GM20000 (cell line): ENCODE measurements around the gene IPO4.
"Not testable (repeated sequence)": the region's sequence is repeated elsewhere in the genome, so short reads cannot be mapped to it uniquely, and the experiment has no call there.

ENCODE experiments used
- DNase-seq: peaks from one replicate; pipeline ENCODE4 v3.0.0; 2012; ENCODE audit warnings: low spot score
- TF ChIP-seq, protein P1 (sequence below): IDR thresholded peaks from 2 replicates; pipeline ENCODE4 v1.5.1; 2012; ENCODE audit warnings: mild to moderate bottlenecking, control low read depth; ENCODE audit errors: extremely low read depth, missing control alignments

IPO4 gene

DNA sequence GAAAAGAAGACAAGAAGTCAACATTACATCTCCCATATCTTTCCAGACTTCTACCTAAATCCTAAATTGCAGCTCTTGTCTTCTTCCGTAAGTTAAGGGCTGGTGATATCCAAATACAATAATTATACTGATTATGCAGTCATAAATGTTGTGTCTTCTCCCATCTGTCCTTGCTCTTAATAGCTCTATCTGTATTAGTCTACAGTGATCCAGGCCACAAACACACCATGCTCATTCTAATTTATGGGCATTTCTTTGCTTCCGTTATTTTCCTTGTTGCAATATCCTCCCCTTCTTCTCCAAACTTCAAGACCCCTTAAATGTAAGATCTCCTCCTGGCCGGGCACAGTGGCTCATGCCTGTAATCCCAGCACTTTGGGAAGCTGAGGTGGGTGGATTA lies 30.9 kb upstream of the IPO4 start:
- no peak for DNase-seq
- TF ChIP-seq, protein P1, sequence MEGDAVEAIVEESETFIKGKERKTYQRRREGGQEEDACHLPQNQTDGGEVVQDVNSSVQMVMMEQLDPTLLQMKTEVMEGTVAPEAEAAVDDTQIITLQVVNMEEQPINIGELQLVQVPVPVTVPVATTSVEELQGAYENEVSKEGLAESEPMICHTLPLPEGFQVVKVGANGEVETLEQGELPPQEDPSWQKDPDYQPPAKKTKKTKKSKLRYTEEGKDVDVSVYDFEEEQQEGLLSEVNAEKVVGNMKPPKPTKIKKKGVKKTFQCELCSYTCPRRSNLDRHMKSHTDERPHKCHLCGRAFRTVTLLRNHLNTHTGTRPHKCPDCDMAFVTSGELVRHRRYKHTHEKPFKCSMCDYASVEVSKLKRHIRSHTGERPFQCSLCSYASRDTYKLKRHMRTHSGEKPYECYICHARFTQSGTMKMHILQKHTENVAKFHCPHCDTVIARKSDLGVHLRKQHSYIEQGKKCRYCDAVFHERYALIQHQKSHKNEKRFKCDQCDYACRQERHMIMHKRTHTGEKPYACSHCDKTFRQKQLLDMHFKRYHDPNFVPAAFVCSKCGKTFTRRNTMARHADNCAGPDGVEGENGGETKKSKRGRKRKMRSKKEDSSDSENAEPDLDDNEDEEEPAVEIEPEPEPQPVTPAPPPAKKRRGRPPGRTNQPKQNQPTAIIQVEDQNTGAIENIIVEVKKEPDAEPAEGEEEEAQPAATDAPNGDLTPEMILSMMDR = no peak

DNA sequence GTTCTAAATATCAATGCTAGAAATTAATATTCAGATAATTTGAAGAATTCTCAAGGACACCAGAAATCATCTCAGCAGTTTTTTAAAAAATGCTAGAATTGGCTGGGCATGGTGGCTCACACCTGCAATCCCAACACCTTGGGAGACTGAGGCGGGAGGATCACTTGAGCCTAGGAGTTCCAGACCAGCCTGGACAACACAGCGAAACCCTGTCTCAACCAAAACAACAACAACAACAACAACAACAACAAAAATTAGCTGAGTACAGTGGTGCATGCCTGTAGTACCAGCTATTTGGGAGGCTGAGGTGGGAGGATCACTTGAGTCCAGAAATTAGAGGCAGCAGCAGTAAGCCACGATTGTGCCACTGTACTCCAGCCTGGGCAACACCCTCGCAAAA lies 30.5 kb upstream of the IPO4 start:
- TF ChIP-seq, protein P1 = no peak
- no peak for DNase-seq

DNA sequence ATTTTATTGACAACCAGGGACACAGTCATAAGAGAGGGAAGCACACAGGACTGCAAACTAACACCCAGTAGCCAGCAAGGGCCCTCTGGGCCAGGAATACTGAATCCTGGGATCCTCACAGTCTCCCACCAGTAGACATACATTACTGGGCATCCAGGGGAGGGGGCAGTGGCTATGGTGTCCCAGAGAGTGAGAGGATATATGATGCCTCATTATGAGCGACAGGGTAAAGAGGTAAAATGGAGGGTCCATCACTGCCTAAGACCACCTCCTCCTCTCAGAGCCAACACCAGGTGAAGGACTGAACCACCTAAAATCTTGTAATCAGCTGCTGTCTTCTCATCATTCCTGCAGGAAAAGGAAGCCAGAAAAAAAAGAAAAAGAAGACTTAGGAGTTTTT lies 28.3 kb upstream of the IPO4 start:
- not testable (repeated sequence) for DNase-seq

DNA sequence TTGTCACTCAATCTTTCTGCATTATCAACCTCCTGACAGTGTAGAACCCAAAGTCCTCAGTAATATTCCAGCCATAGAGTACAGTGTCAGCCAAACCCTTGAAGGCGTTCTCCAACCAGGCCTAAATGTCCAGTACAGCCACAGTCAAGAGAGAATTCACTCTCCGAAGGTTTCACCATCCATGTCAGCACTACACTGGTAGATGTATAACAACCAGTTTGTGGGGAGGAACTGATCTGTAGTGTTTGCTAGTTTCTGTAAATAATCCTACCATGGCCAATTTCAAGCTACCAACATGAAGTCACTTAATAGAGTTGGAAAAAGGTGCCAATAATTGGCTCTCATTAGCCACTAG lies 27.7 kb upstream of the IPO4 start:
- TF ChIP-seq, protein P1 = no peak
- no peak for DNase-seq

DNA sequence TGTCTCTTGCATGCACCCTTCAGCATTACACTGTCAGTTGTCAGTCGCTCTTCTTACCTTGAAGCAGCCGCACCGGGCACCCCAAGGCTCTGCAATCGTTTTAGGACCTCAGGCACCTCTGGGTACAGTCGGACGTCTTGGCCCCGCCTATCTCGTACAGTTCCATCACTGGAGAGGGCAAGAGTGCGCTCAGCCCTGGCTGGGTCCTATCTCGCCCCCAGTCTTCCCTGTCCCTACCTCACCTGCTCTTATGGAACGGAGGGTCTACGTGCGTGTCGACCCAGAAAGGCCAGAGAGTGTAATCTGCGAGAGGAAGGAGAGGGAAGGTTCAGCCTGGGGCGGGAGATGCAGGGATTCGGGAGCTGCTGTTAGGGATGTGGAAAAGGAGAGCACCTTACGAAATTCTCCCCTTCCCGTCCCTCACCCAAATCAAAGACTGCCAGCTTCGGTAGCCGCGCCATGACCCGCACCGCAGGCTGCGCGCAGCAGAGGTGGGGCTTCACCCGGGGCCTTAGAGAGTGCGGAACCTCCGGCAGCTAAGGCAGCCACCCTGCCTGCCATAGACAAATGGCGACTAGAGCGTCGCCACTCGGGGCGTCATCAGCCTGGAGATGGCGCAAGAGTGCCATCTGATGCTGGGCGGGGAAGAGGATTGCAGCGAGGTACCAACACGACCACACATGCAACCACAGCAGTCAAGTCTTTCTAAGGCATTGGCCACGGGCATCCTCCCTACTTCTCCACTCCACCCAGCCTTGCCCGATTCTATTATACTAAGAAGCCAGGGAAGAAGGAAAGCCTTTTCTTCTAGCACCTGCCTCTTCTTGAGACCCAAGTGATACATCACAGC lies 27.1 kb upstream of the IPO4 start, which contains the start of gene MDP1:
MDP1 (minus strand) TSS at position 572 of the 850 bp plus-strand sequence; CDS start at position 461, 111 bp downstream.
- TF ChIP-seq, protein P1 = peak; percentile 87
- DNase-seq = peak; percentile 85

DNA sequence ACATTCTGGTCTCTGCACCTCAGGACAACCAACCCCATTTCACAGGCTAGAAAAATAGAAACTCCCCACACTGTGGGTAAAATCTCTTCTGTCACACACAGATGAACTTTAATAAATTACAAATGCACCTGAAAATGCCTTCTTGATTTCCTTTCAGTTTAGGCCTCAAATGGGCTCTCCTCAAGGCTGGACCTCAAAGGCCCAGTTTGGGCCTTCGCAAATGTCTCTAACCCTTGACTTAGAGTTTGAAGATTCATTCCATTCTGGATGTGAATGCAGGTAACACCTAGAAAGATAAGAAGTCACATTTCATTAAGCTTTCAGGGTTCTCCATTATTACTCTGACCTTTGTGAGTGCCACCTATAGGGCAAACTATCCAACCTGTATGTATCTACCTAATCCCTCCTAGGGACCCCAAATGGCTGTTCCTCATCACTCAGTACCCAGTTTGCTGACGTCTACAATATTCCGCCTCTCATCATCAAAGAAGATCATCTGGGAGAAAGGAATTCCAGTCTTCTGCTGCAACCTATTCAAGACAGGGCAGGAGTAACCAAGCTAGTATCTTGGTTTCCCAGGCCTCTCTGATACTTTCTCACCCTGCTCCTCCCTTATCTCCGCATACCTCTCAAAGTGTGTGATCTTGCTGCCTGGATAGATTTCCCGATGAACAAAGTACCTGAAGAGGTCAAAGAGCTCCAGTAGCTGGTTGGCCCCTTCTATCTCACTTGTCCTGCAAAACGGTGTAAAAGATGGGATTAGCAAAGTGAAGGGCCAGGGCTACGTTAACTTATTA lies 25.4 kb upstream of the IPO4 start:
- TF ChIP-seq, protein P1 = no peak
- no peak for DNase-seq

DNA sequence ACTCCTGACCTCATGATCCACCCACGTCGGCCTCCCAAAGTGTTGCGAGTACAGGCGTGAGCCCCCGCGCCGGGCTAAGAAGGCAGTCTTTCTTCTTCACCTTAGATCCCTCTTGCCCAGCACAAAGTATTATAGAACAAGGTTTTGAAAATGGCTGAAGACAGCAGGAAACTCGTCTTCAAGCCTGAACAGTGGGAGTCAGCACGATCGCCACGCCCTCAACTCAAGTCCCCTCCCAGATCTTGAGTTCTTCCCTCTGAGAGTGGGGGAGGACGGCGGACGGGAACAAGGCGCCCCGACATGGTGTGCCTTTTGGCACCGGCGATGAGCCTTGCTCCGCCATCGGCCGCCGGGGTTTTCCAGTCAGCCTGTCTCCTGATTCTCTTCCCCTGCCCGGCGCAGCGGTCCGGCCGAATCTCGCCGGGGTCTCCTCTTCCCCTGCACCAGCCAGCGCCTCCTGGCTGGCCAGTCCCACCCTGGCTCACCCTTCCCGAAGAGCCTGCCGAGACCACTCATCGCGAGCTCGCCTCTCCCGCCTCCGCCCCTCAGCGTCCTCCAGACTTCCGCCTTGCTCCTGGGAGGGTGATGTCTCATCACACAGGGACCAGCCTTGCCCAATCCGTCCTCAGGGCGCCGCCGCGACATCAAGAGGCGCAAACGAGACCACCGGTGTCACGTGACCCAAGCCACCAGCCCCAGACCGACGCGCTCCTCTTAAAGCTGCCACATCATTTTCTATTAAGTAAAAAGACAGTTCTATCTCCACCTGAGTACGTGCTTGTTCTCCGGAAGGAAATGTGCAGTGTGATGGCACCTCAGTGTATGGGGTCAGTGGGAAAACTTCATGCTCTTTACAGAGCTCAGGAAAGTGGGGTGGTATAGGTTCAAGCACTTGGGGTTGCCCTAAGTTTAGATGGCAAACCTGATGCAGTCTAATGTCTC lies 24.6 kb upstream of the IPO4 start, which contains the start of gene CHMP4A:
CHMP4A (minus strand) TSS at position 565 of the 942 bp plus-strand sequence; CDS start at position 516, 49 bp downstream.
- DNase-seq = peak; percentile 91
- TF ChIP-seq, protein P1 = no peak
